SIG-M5 (cell line): ENCODE measurements around the gene FITM1.

Source experiments
- DNase-seq: peaks from one replicate; lab custom pipeline; 2025; lab: John Stamatoyannopoulos, UW

The FITM1 gene

DNA sequence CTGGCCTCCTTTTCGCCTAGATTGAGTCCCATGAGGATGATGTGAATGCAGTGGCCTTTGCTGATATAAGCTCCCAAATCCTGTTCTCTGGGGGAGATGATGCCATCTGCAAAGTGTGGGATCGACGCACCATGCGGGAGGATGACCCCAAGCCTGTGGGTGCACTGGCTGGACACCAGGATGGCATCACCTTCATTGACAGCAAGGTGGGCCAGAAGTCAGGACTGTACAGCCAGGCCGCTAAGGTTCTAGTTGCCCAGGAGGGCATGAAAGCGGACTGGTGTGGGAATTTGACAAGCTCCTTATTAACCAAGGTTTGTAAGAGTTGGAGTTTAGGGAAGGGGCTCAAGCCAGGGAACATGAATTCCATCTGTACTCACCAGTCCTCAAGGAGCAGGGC is 10.8 kb upstream of the FITM1 start:
- no peak for DNase-seq

DNA sequence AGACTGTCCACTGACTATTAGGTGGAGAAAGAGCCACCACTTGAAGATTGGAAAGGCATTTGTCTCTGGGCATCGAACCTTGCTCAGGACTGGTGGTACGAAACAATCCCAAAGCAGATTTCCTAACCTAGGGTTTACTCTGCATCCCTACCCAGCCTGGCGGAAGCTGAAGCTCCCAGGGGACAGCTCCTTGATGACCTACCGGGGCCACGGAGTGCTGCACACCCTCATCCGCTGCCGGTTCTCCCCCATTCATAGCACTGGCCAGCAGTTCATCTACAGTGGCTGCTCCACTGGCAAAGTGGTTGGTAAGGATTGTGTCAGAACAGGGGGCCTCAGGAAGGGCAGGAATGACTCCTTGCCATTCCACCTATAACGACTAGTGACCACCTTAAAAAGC is 9.2 kb upstream of the FITM1 start:
- no peak for DNase-seq

DNA sequence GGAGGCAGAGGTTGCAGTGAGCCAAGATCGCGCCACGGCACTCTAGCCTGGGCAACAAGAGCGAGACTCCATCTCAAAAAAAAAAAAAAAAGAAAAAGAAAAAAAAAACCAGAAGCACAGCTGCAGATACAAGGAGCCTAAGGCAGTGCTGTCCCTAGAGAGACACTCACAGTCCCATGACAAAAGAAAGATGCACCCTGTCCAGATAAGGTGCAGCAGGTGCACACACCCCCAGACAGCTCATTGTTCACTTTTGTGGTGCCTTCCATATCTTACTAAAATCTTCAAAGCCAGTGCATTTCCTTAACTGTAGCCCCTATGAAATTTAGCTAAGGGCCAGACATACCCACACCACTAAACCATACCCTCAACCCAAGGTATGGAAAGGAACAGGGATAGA is 8.0 kb upstream of the FITM1 start:
- DNase-seq, result no peak

DNA sequence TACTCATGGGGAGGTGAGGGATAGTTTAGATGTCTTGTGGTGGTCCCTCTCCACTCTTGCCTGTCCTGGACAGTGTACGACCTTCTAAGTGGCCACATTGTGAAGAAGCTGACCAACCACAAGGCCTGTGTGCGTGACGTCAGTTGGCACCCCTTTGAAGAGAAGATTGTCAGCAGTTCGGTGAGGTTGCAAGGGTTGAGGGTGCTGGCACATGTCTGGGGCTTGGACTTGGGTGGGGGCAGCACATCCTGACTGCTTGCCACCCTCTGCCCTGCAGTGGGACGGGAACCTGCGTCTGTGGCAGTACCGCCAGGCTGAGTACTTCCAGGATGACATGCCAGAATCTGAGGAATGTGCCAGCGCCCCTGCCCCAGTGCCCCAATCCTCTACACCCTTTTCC is 7.6 kb upstream of the FITM1 start:
- no peak for DNase-seq

DNA sequence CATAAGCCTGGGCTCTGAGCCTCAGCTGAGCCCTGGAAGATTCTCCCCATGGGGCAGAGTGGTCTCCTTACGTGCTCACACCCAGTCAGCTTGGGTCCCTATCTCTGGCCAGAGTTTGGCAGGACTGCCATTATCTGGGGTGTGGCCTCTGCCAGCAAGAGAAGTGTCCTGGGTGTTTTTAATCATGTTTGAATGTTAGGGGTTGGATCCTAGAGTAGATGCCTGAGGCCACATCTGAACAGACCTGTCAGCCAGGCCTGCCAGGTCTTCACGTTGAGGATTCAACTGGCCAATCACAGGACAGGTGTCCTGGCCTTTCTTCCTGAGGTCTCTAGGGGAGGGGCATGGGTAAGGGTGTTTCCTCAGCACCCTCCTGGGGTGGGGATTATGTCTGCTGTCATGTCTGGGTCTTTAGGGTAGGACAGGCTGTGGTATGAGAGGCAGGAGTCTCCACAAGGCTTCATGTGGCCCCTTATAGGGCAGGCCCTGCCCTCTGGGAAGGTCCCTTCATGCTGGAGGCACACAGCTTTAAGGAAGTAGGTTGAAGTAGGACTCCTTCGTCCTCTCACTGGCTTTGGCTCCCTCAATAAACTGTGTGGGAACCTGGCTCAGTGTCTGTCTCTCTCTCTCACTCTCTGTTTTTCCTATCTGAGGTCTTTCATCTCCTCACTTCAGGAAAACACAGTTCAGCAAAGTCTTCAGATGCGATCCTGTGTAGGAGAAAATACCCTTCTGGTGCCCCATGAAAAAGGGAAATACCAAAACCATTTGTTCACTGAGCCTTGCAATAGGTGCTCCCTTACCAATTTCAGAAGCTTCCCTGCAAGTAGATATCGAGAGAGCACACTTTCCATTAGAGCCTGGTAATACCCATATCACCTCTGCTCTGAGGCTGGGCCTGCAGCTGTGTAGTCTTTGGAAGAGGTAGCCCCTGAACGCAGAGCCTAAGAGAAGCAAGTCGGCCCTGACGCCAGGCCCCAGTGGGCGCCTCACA is 6.7 kb upstream of the FITM1 start:
- no peak for DNase-seq

DNA sequence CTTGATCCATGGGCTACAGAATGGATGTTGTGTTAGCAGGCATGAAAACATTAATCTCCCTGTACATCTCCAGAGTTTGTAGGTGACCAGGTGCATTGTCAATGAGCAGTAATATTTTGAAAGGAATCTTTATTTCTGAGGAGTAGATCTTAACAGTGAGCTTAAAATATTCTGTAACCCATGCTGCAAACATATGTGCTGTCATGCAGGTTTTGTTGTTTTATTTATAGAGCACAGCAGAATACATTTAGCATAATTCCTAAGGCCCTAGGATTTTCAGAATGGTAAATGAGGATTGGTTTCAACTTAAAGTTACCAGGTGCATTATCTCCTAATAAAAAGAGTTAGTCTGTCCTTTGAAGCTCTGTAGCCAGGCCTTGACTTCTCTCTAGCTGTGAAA is 3.5 kb upstream of the FITM1 start:
- DNase-seq, result no peak

DNA sequence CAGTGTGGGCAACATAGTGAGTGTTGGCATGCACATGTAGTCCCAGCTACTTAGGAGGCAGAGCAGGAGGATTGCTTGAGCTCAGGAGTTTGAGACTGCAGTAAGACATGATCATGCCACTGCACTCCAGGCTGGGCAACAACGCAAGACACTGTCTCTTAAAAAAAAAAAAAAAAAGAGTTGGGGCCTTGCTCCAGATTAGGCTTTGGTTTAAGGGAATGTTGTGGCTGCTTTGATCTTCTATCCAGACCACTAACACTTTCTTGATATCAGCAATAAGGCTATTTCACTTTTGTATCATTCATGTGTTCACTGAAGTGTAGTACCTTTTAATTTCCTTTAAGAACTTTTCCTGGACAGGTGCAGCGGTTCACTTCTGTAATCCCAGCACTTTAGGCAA is 2.8 kb upstream of the FITM1 start:
- DNase-seq, result no peak

DNA sequence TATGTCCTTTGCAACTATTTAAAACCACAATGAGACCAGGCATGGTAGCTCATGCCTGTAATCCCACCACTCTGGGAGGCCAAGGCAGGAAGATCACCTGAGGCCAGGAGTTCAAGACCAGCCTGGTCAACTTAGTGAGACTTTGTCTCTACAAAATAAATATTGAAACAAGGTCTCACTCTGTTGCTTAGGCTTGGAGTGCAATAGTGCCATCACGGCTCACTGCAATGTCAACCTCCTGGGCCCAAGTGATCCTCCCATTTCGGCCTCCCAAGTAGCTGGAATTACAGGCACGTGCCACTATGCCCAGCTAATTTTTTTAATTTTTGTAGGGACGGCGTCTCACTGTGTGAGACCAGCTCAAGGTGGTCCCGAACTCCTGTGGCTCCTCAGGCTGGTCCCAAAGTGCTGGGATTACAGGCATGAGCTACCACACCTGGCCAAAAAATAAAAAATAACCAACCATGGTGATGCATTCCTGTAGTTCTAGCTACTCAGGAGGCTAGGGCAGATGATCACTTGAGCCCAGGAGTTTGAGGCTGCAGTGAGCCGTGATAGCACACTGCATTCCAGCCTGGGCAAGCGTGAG is 955 bp upstream of the FITM1 start:
- DNase-seq, result no peak

DNA sequence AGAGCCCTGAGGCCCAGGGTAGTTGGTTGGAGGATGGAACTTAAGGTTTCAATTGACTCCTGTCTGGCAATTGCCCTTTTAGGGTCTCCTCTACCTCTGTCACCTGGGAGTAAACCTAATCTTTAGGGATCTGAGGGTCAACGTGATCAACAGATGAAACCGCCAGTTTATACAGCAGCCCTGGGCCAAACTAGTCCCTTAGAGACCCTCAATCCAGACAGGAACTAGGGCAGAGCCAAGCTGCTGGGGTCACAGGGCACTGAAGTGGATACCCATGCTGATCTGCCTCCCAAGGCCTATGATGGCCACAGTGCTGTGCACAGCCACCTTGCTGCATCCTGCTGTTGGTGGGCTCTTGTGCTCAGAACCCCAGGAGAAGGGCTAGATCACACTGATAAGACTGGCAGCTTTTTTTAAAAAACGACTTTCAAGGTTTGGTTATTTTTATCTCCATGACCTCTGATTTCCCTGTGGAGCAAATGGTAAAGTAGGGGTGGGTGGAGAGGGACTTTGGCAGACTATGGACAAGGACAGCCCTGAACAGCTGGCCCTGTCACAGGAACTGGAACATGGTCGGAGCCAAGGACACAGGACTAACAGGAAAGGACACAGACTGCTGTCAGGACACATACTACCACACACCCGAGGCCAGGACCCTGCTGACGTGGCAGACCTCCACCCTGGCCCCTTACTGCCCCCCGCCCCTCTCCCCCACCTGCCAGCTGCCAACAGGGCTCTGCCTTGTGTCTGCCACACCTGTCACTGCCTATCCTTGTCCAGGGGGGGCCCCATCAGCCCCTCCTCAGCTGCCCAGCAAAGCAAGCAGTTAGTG is 474 bp downstream of the FITM1 start:
- DNase-seq, result no peak

DNA sequence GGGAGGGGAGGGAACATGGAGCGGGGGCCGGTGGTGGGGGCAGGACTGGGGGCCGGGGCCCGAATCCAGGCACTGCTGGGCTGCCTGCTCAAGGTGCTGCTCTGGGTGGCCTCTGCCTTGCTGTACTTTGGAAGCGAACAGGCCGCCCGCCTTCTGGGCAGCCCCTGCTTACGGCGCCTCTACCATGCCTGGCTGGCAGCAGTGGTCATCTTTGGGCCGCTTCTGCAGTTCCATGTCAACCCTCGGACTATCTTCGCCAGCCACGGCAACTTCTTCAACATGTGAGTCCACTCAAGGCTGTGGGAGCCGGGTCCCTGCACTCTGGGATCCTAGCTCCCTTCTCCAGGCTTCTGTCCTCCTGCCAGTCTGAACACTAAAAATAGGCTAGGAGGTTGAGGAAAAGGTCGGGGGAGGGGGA is 1.1 kb downstream of the FITM1 start:
- no peak for DNase-seq

DNA sequence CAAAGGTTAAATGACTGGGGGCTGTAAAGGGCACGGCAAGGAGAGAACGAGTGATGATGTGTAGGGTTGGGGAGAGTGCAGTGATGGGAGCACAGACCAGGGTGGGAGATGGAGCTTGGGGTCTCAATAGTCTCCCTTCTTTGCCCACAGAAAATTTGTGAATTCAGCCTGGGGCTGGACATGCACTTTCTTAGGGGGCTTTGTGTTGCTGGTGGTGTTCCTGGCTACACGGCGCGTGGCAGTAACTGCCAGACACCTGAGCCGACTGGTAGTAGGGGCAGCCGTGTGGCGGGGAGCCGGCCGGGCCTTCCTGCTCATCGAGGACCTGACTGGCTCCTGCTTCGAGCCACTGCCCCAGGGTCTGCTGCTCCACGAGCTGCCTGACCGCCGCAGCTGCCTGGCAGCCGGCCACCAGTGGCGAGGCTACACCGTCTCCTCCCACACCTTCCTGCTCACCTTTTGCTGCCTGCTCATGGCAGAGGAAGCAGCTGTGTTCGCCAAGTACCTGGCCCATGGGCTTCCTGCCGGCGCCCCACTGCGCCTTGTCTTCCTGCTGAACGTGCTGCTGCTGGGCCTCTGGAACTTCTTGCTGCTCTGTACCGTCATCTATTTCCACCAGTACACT is 1.7 kb downstream of the FITM1 start:
- DNase-seq, result no peak

DNA sequence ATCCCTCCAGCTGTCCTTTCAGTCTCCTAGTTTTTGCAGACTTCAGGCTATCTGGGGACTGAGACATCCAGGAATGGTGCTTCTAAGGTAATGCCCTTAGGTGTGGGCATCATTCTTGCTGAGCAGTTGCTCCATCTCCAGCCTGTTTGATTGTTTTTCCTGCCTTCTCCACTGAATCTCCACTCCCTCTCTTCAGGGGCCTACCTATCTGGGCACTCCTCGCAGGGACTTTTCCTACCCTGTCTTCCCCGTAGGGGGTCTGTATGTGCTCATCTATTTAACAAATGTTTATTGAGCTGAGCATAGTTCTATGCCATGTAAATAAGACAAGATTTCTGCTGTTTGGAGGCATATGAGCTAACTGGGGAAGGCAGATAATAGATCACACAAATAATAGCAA is 2.5 kb downstream of the FITM1 start:
- no peak for DNase-seq

DNA sequence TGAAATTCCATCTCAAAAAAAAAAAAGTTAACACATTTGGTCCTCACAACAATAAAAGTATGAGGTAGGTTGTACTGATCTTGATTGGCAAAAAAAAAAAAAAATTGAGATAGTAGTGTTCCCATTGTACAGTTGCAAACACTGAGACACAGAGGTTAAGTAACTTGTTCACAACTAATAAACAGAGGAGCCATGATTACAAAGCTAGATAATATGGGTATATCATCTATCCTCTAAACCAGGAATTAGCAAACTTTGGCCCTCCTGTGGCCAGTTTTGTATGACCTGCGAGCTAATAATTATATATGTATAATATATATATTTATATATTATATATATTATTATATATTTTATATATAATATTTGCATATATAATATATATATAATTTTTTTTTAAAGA is 3.3 kb downstream of the FITM1 start:
- no peak for DNase-seq

DNA sequence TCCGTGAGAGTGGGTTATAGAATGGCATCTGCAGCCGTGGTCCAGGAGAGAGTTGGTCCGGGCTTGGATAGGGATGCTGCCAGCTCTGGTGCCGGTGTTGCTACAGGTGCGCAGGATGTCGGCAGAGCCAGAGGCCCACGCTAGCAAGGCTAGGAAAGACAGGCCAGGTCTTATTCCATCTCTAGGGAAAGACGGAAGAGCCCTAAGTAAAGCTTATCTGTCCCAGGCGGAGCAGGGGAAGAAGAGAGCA is 5.0 kb downstream of the FITM1 start:
- DNase-seq, result no peak

DNA sequence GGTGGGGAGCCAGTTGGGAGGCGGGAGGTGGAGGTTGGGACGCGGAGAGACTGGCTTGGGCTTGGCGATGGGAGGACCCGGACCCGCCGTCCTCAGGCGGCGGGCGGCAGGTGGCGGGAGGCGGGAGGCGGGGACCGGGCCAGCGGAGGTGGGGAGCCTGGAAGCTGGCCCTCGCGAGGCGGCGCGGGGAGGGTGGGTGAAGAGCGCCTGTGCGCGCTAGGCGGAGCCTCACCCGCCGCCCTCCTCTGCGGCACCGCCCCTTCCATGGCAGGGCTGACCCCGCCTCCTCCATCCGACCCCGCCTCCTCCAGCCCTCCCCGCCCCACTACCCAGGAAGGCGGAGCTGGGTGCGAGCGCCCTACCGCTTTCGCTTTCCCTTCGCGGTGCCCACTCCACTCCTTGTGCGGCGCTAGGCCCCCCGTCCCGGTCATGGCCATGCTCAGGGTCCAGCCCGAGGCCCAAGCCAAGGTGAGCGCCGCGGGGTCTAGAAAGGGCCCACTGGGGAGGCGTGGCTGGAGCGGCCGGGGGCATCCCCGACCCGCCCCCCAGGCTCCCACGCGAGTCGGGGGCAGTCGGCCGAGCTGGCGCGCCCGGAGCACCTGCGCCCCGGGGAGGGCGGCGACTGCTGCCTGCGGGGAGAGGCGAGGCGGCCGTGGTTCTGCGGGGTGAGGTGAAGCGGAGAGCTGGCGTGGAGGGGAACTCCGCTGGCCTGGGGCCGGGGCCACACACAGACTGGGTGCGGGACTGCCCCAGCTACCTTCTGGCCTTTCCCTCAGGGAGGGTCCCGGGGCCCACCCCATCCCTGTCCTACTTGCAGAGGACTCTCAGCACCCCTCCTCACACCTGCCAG is 5.6 kb downstream of the FITM1 start, which contains the start of gene PSME1:
PSME1 (plus strand) TSS at position 361 of the 850 bp plus-strand sequence; CDS start at position 430, 69 bp downstream.
- DNase-seq, result no peak

DNA sequence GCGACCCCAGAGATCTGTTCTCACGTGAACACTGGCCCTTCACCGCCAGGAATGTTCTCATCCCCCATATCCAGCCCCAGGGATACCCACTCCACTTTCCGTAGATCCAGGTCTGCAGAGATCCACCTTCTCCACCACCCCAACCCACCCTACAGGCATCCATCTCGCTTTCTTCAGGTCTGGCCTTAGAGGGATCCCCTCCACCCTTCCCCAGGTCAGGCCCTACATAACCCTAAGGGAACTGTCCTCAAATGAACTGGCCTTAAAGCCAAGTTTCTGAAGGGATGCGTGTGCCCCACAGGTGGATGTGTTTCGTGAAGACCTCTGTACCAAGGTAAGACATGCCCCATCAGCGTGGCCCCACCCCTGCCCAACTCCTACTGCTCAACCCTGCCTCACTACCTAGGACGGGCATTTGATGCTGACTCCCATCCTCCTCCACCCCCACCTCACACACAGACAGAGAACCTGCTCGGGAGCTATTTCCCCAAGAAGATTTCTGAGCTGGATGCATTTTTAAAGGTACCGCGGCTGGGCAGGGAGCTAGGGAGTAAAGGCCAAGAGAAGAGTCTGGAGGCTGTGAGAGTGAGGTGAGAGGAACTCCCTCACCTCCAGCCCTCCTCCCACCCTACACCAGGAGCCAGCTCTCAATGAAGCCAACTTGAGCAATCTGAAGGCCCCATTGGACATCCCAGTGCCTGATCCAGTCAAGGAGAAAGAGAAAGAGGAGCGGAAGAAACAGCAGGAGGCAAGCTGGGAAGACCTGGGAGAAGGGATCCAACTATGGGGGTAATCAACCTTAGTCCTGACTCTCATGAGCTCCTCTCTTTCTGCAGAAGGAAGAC is 6.4 kb downstream of the FITM1 start:
- no peak for DNase-seq

DNA sequence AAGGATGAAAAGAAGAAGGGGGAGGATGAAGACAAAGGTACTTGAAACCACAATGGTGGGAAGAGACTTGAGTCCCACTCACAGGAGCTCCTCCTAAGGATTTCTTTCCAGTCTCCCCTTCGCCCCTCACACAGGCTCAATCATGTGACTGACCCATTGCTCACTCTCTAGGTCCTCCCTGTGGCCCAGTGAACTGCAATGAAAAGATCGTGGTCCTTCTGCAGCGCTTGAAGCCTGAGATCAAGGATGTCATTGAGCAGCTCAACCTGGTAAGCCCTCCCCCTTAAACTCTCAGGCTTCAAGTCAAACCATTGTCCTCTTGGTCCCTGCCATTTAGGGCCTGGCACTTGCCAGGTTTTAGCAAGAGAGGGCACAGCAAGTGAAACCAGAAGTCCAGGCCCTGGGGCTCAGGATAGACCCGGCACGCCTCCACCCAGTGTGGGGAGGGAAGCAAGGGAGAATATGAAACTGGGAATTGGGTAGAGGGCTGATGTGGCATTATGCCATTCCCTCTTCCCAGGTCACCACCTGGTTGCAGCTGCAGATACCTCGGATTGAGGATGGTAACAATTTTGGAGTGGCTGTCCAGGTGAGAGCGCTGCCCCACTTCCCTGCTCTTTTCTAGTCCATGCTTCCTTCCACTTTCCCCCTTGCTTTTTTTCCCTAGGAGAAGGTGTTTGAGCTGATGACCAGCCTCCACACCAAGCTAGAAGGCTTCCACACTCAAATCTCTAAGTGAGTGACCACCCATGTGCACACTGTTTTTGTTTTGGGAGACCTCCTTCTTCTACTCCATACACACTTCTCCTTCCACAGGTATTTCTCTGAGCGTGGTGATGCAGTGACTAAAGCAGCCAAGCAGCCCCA is 7.3 kb downstream of the FITM1 start:
- DNase-seq, result no peak

DNA sequence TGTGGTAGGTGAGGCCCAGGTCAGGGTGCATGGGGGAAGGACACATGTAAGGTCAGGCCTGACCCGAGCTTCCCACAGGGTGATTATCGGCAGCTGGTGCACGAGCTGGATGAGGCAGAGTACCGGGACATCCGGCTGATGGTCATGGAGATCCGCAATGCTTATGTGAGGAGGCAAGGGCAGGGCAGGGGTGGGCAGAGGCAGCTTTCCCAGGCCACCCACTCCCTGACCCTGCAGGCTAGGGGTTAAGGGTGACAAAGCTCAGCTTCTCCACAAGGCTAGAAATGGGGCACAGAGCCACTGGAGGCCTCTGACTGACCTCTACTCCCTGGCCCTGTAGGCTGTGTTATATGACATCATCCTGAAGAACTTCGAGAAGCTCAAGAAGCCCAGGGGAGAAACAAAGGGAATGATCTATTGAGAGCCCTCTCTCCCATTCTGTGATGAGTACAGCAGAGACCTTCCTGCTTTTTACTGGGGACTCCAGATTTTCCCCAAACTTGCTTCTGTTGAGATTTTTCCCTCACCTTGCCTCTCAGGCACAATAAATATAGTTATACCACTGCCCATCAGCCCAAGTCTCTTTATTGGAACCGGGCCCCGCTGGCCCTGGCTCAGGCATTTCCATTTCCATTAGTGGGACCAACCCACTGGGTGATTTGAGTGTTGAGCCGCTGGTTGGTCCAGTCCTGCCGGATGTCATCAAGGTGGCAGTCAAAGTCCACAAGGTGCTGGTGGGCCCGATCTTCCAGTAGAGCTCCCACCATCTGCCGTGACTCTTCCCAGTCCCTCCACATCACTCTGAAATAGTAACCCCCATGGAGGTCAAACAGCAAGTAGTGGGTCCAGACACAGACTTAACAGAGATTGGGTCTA is 8.2 kb downstream of the FITM1 start:
- DNase-seq, result no peak
